ENCODE measurements around the gene NKAIN1. TPM values are rescaled to one million over a fixed set of nuclear protein-coding genes. Genes with fewer than 3 reads are reported as not detected.

NKAIN1 gene
- total RNA-seq, 4 donors from 2014 or later, result not detected

- no peak for TF ChIP-seq CTCF (IDR thresholded peaks at IDR 0.05)
- ATAC-seq (ENCODE audit: low FRiP score) (no peak), DNase-seq (ENCODE audit: low spot score) (no peak)
Observed at GRCh38 chr1:31222176-31222575, 17.5 kb downstream of the NKAIN1 start.

GRCh38 chr1:31221072-31221471 is 18.6 kb downstream of the NKAIN1 start:
- ATAC-seq (ENCODE audit: low FRiP score) (no peak), DNase-seq (ENCODE audit: low spot score) (no peak)
- TF ChIP-seq CTCF (IDR thresholded peaks at IDR 0.05), result no peak

- ATAC-seq (ENCODE audit: low FRiP score), result no peak
- no peak for TF ChIP-seq CTCF (IDR thresholded peaks at IDR 0.05)
- DNase-seq (ENCODE audit: low spot score), result no peak
Observed at GRCh38 chr1:31219489-31219888, 20.2 kb downstream of the NKAIN1 start.

GRCh38 chr1:31218705-31219104 is 21.0 kb downstream of the NKAIN1 start:
- no peak for TF ChIP-seq CTCF (IDR thresholded peaks at IDR 0.05)
- DNase-seq (ENCODE audit: low spot score) (no peak), ATAC-seq (ENCODE audit: low FRiP score) (no peak)

- no peak for ATAC-seq (ENCODE audit: low FRiP score)
- DNase-seq (ENCODE audit: low spot score), result no peak
- no peak for TF ChIP-seq CTCF (IDR thresholded peaks at IDR 0.05)
Observed at GRCh38 chr1:31216016-31216415, 23.7 kb downstream of the NKAIN1 start.

- no peak for TF ChIP-seq CTCF (IDR thresholded peaks at IDR 0.05)
- ATAC-seq (ENCODE audit: low FRiP score) (no peak), DNase-seq (ENCODE audit: low spot score) (no peak)
Observed at GRCh38 chr1:31215065-31215570, 24.6 kb downstream of the NKAIN1 start.

GRCh38 chr1:31214316-31215064 is 25.2 kb downstream of the NKAIN1 start:
- TF ChIP-seq CTCF (IDR thresholded peaks at IDR 0.05), result no peak
- no peak for ATAC-seq (ENCODE audit: low FRiP score)
- DNase-seq (ENCODE audit: low spot score), result no peak

Measured in omental fat pad (tissue), 4 donors.